DOHH2 (cell line): Measurements from ENCODE around the gene TNFAIP8L3.

Experiments used
- H3F3A ChIP-seq: fragments of 200-600 bp; sonication (generic), shearing (Covaris generic); 2 replicates; pipeline ENCODE4 v1.6.0; 2016; ENCODE audit warnings: antibody characterized with exemption, mild to moderate bottlenecking; ENCODE audit not compliant: control insufficient read depth, insufficient read depth
- H3K27ac ChIP-seq: fragments of 200-600 bp; sonication (generic); 2 replicates; pipeline ENCODE4 v1.5.1; 2014; ENCODE audit warnings: low read depth, mild to moderate bottlenecking, low read length, moderate library complexity
- H3K27me3 ChIP-seq: fragments of 200-600 bp; sonication (generic); 2 replicates; pipeline ENCODE4 v1.6.1; 2014; ENCODE audit warnings: mild to moderate bottlenecking, low read length, mixed read lengths; ENCODE audit not compliant: control insufficient read depth
- H3K36me3 ChIP-seq: fragments of 200-600 bp; sonication (generic); 2 replicates; pipeline ENCODE4 v1.6.1; 2014; ENCODE audit warnings: mild to moderate bottlenecking, low read length, moderate library complexity, mixed read lengths; ENCODE audit not compliant: control insufficient read depth
- H3K4me1 ChIP-seq: fragments of 200-600 bp; sonication (generic); 2 replicates; pipeline ENCODE4 v1.6.1; 2014; ENCODE audit warnings: mild to moderate bottlenecking, low read length, mixed read lengths; ENCODE audit not compliant: control insufficient read depth
- H3K4me2 ChIP-seq: fragments of 200-600 bp; sonication (generic); 2 replicates; pipeline ENCODE4 v1.6.0; 2014; ENCODE audit warnings: mild to moderate bottlenecking, low read length, moderate library complexity
- H3K4me3 ChIP-seq: fragments of 200-600 bp; sonication (generic); 2 replicates; pipeline ENCODE4 v1.5.1; 2014; ENCODE audit warnings: mild to moderate bottlenecking, low read length, mixed read lengths
- H3K79me2 ChIP-seq: fragments of 200-600 bp; sonication (generic); 2 replicates; pipeline ENCODE4 v1.6.1; 2014; ENCODE audit warnings: mild to moderate bottlenecking, low read length, mixed read lengths; ENCODE audit not compliant: control insufficient read depth
- H3K9me2 ChIP-seq: fragments of 200-600 bp; sonication (generic); replicated peaks from 2 replicates; pipeline ENCODE4 v1.6.1; 2014; ENCODE audit warnings: mild to moderate bottlenecking, low read length, mixed read lengths; ENCODE audit not compliant: control insufficient read depth
- H3K9me3 ChIP-seq: fragments of 200-600 bp; sonication (generic); 2 replicates; pipeline ENCODE4 v1.6.1; 2014; ENCODE audit warnings: antibody characterized with exemption, low read length, mixed read lengths; ENCODE audit not compliant: control insufficient read depth, insufficient read depth
- H4K20me1 ChIP-seq: fragments of 200-600 bp; sonication (generic); 2 replicates; pipeline ENCODE4 v1.6.0; 2014; ENCODE audit warnings: low read depth, mild to moderate bottlenecking, antibody characterized with exemption, low read length, moderate library complexity; ENCODE audit not compliant: control insufficient read depth, insufficient read depth
- CTCF ChIP-seq: fragments of 200-600 bp; sonication (generic); IDR thresholded peaks from one replicate; pipeline ENCODE4 v1.5.1; 2014; ENCODE audit warnings: antibody characterized with exemption, mild to moderate bottlenecking, low read depth, low read length; ENCODE audit not compliant: poor library complexity, severe bottlenecking
- EZH2phosphoT487 ChIP-seq: fragments of 200-600 bp; sonication (generic); IDR thresholded peaks from 2 replicates; pipeline ENCODE4 v1.6.1; 2017; ENCODE audit warnings: borderline replicate concordance, mild to moderate bottlenecking, antibody characterized with exemption, low read length, moderate library complexity, mixed read lengths

The TNFAIP8L3 gene

DNA sequence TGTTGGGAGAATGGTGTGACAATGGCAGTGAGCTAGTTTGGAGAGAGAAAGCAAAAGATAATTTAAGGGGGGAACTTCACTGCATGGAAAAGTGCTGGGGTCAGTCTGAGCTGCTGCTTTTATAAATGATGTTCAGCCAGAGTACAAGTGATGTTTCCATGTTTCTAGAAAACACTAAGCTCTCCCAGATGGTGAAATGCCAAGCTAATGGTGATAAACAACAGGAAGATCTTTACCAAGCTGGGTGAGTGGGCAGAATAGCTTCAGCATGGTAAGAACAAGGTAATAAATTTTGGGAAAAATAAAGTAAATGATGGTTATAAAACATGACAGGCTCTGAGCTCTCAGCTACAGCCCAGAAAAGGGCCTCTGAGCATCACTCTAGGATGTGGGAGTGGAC, 29.4 kb downstream of the TNFAIP8L3 start:
- Histone ChIP-seq H3K9me3 (no peaks in the 10 kb centered on the region), H3K79me2 (no peaks in the 10 kb centered on the region), H3K4me1 (peaks cover 9% of the 10 kb centered on the region), H3K9me2 (no peaks in the 10 kb centered on the region), H3K4me2 (no peak overlapping the region), H3K36me3 (no peaks in the 10 kb centered on the region), H3K4me3 (no peak overlapping the region), H3F3A (no peaks in the 10 kb centered on the region), H3K27ac (no peak overlapping the region), H4K20me1 (no peaks in the 10 kb centered on the region), H3K27me3 (no peaks in the 10 kb centered on the region; the same call in 1 of the 2 replicates)
- TF ChIP-seq EZH2phosphoT487, result no peak
- TF ChIP-seq CTCF, result no peak

DNA sequence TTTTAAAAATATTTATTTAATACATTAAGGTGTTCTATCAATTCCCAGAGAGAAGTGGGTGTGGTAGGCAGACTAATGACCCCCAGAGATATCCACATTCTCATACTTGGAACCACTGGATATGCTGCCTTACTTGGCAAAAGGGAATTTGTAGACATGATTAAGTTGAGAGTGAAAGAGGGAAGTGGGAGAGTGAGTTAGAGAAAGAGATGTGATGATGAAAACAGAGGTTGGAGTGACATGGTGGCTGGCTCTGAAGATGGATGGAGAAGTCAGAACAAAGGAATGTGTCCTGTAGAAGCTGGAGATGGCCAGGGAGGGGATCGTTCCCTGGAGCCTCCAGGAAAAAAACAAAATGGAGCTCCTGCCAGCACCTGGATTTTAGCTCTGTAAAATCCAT, 32.0 kb downstream of the TNFAIP8L3 start:
- Histone ChIP-seq H3K4me3 (no peak overlapping the region), H3K79me2 (no peaks in the 10 kb centered on the region), H3K4me1 (no peaks in the 10 kb centered on the region), H3F3A (no peaks in the 10 kb centered on the region), H3K9me3 (no peaks in the 10 kb centered on the region), H3K4me2 (no peak overlapping the region), H3K27me3 (peaks cover 6% of the 10 kb centered on the region), H3K36me3 (no peaks in the 10 kb centered on the region), H3K27ac (no peak overlapping the region), H3K9me2 (no peaks in the 10 kb centered on the region), H4K20me1 (no peaks in the 10 kb centered on the region)
- TF ChIP-seq EZH2phosphoT487 (no peak), CTCF (no peak)

GRCh38 chr15:51060030-51060673, 34.6 kb downstream of the TNFAIP8L3 start:
- Histone ChIP-seq H3K9me2 (no peaks in the 10 kb centered on the region), H3K27me3 (peaks cover 6% of the 10 kb centered on the region), H3K4me1 (no peaks in the 10 kb centered on the region), H3K4me2 (no peak overlapping the region), H3K27ac (no peak overlapping the region), H3F3A (no peaks in the 10 kb centered on the region), H3K4me3 (no peak overlapping the region), H3K79me2 (no peaks in the 10 kb centered on the region), H4K20me1 (no peaks in the 10 kb centered on the region), H3K9me3 (no peaks in the 10 kb centered on the region), H3K36me3 (no peaks in the 10 kb centered on the region)
- no peak for TF ChIP-seq EZH2phosphoT487
- TF ChIP-seq CTCF, result no peak
